K562 (cell line): Measurements from ENCODE around the gene PARD3B. TPM values are rescaled to one million over a fixed set of nuclear protein-coding genes. Genes with fewer than 3 reads are reported as not detected.

Experiments used
- CAMTA2 ChIP-seq: fragments of 250-450 bp; sonication (Bioruptor Pico); conservative IDR thresholded peaks from 2 replicates; pipeline ENCODE4 v1.5.1; 2022
- E2F8 ChIP-seq: fragments of 450-650 bp; IDR thresholded peaks from 2 replicates; pipeline ENCODE4 v1.7.1; 2018; ENCODE audit warnings: mild to moderate bottlenecking, low read depth; ENCODE audit not compliant: partially characterized antibody
- ERF ChIP-seq: fragments of 450-650 bp; formaldehyde crosslinking; IDR thresholded peaks from 2 replicates; pipeline ENCODE4 v1.4.0; 2020; ENCODE audit warnings: mild to moderate bottlenecking, mixed read lengths
- MYC ChIP-seq, 2 experiments: fragments of 250-450 bp in 1 of 2; sonication (Bioruptor Pico) in 1 of 2; IDR thresholded peaks; 2 replicates each; pipeline versions ENCODE4 v1.5.1 to v1.6.1; 2012 to 2021; ENCODE audit warnings: low read depth in 2 of 2, borderline replicate concordance in 1 of 2, improper control_type of control experiment in 1 of 2, low read length in 1 of 2, mild to moderate bottlenecking in 1 of 2, moderate library complexity in 1 of 2
- RCOR1 ChIP-seq, 2 experiments: IDR thresholded peaks; 2 replicates each; pipeline ENCODE4 v1.6.1; 2012; ENCODE audit warnings: low read depth in 2 of 2, low read length in 2 of 2, borderline replicate concordance in 1 of 2, improper control_type of control experiment in 1 of 2
- RNF2 ChIP-seq: sonication (generic); IDR thresholded peaks from 2 replicates; pipeline ENCODE4 v1.6.1; 2016
- SMARCA5 ChIP-seq: fragments of 450-650 bp; IDR thresholded peaks from 2 replicates; pipeline ENCODE4 v1.6.1; 2016
- SNIP1 ChIP-seq: fragments of 450-650 bp; IDR thresholded peaks from 2 replicates; pipeline ENCODE4 v1.7.1; 2017; ENCODE audit warnings: low read depth, mild to moderate bottlenecking
- U2AF1 ChIP-seq: fragments of 200-400 bp; formaldehyde crosslinking; optimal IDR thresholded peaks from 2 replicates; pipeline ENCODE3; 2017; ENCODE audit warnings: mild to moderate bottlenecking, low read depth, low read length, moderate library complexity
- ZEB2 ChIP-seq: fragments of 450-650 bp; IDR thresholded peaks from 2 replicates; pipeline ENCODE4 v1.6.1; 2016
- ZNF699 ChIP-seq: fragments of 250-450 bp; sonication (Bioruptor Pico); IDR thresholded peaks from 2 replicates; pipeline ENCODE4 v1.8.0; 2021; ENCODE audit warnings: mild to moderate bottlenecking, moderate library complexity; ENCODE audit not compliant: insufficient replicate concordance
- polyA plus RNA-seq, 8 experiments: library from polyadenylated mRNA; depleted of rRNA in 4 of 8; stranded (reverse) in 5 of 8; unstranded in 3 of 8; fragments of >200 nt; fragmentation: Nextera tagmentation in 2 of 8; fragmentation: Illumina TruSeq in 1 of 8; extraction: Ambion mirVana in 2 of 8; extraction: Trizol in 1 of 8; gene quantifications; 2 replicates each; pipeline versions ENCODE4 v1.2.1 to v1.2.3, GENCODE V29; 2011 to 2014; ENCODE audit warnings: inconsistent platforms in 1 of 8, missing spikeins in 1 of 8
- total RNA-seq, 7 experiments: library from RNA; depleted of rRNA in 6 of 7; stranded (reverse); fragments of >200 nt in 6 of 7; fragmentation: Illumina TruSeq in 2 of 7; extraction: Trizol in 2 of 7; gene quantifications; 2 replicates each; pipeline versions ENCODE4 v1.2.1 to v1.2.3, GENCODE V29; 2011 to 2021; ENCODE audit warnings: low replicate concordance in 1 of 7
- TF ChIP-seq, protein P1 (sequence below): sonication (generic); formaldehyde crosslinking; IDR thresholded peaks from 2 replicates; pipeline ENCODE4 v1.8.1; 2023; ENCODE audit warnings: mild to moderate bottlenecking, missing genetic modification reagents, moderate library complexity
- TF ChIP-seq, protein P2 (sequence below): fragments of 150-350 bp; conservative IDR thresholded peaks from 2 replicates; pipeline ENCODE4 v1.6.1; 2014; ENCODE audit warnings: low read length
- TF ChIP-seq, protein P3 (sequence below): fragments of 250-450 bp; sonication (Bioruptor Pico); IDR thresholded peaks from 2 replicates; pipeline ENCODE4 v1.4.0; 2020
- TF ChIP-seq, protein P4 (sequence below): fragments of 250-450 bp; sonication (Bioruptor Pico); IDR thresholded peaks from 2 replicates; pipeline ENCODE4 v1.8.0; 2021; ENCODE audit warnings: borderline replicate concordance, mild to moderate bottlenecking, moderate library complexity; ENCODE audit not compliant: poor library complexity, severe bottlenecking

PARD3B gene
- total and polyA plus RNA-seq, 9 of the 15 experiments (the other 6 are each of a cell fraction or from before 2014, with no cell fraction given): 0.15 to 3.0 (median 1.1) TPM

DNA sequence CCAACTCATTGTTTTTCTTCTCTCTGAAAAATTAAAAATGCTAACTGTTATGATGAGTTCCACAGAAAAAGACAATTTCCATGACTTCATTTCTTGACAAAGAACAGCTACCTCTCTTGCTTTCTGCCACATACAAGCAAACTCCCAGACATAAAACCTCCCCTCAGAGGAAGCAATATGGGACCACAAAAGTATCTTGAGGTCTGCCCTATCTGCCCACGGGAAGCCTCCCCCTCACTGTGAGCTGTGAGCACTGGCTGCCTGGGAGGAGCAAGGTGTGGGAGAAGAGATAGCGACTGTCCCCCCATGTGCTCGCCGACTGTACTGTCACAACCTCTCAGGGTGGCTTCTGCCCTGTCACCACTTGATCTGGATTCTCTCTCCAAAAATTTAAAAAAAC lies 1067.4 kb downstream of the PARD3B start (continued):
- TF ChIP-seq, protein P1, sequence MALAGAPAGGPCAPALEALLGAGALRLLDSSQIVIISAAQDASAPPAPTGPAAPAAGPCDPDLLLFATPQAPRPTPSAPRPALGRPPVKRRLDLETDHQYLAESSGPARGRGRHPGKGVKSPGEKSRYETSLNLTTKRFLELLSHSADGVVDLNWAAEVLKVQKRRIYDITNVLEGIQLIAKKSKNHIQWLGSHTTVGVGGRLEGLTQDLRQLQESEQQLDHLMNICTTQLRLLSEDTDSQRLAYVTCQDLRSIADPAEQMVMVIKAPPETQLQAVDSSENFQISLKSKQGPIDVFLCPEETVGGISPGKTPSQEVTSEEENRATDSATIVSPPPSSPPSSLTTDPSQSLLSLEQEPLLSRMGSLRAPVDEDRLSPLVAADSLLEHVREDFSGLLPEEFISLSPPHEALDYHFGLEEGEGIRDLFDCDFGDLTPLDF (CRISPR knock-in tag): no peak
- peak in 1 of 2 experiments; percentile 43; a peak in 1 of 4 replicates for TF ChIP-seq RCOR1 (IDR thresholded peaks at IDR 0.05; ENCODE audit: borderline replicate concordance in 1 of 2, low read depth in 2 of 2, low read length in 2 of 2)
- no peak for TF ChIP-seq SNIP1
- TF ChIP-seq, protein P2, sequence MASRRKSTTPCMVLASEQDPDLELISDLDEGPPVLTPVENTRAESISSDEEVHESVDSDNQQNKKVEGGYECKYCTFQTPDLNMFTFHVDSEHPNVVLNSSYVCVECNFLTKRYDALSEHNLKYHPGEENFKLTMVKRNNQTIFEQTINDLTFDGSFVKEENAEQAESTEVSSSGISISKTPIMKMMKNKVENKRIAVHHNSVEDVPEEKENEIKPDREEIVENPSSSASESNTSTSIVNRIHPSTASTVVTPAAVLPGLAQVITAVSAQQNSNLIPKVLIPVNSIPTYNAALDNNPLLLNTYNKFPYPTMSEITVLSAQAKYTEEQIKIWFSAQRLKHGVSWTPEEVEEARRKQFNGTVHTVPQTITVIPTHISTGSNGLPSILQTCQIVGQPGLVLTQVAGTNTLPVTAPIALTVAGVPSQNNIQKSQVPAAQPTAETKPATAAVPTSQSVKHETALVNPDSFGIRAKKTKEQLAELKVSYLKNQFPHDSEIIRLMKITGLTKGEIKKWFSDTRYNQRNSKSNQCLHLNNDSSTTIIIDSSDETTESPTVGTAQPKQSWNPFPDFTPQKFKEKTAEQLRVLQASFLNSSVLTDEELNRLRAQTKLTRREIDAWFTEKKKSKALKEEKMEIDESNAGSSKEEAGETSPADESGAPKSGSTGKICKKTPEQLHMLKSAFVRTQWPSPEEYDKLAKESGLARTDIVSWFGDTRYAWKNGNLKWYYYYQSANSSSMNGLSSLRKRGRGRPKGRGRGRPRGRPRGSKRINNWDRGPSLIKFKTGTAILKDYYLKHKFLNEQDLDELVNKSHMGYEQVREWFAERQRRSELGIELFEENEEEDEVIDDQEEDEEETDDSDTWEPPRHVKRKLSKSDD: no peak
- no peak for TF ChIP-seq SMARCA5
- no peak for TF ChIP-seq E2F8
- TF ChIP-seq ZEB2: no peak
- TF ChIP-seq RNF2: 0 out of 2 replicates have a peak, but pooled peaks have one; percentile 21
- TF ChIP-seq ZNF699 (CRISPR knock-in tag): no peak
- TF ChIP-seq, protein P3, sequence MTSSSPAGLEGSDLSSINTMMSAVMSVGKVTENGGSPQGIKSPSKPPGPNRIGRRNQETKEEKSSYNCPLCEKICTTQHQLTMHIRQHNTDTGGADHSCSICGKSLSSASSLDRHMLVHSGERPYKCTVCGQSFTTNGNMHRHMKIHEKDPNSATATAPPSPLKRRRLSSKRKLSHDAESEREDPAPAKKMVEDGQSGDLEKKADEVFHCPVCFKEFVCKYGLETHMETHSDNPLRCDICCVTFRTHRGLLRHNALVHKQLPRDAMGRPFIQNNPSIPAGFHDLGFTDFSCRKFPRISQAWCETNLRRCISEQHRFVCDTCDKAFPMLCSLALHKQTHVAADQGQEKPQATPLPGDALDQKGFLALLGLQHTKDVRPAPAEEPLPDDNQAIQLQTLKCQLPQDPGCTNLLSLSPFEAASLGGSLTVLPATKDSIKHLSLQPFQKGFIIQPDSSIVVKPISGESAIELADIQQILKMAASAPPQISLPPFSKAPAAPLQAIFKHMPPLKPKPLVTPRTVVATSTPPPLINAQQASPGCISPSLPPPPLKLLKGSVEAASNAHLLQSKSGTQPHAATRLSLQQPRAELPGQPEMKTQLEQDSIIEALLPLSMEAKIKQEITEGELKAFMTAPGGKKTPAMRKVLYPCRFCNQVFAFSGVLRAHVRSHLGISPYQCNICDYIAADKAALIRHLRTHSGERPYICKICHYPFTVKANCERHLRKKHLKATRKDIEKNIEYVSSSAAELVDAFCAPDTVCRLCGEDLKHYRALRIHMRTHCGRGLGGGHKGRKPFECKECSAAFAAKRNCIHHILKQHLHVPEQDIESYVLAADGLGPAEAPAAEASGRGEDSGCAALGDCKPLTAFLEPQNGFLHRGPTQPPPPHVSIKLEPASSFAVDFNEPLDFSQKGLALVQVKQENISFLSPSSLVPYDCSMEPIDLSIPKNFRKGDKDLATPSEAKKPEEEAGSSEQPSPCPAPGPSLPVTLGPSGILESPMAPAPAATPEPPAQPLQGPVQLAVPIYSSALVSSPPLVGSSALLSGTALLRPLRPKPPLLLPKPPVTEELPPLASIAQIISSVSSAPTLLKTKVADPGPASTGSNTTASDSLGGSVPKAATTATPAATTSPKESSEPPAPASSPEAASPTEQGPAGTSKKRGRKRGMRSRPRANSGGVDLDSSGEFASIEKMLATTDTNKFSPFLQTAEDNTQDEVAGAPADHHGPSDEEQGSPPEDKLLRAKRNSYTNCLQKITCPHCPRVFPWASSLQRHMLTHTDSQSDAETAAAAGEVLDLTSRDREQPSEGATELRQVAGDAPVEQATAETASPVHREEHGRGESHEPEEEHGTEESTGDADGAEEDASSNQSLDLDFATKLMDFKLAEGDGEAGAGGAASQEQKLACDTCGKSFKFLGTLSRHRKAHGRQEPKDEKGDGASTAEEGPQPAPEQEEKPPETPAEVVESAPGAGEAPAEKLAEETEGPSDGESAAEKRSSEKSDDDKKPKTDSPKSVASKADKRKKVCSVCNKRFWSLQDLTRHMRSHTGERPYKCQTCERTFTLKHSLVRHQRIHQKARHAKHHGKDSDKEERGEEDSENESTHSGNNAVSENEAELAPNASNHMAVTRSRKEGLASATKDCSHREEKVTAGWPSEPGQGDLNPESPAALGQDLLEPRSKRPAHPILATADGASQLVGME (CRISPR knock-in tag): no peak
- no peak for TF ChIP-seq CAMTA2 (CRISPR knock-in tag)
- TF ChIP-seq, protein P4, sequence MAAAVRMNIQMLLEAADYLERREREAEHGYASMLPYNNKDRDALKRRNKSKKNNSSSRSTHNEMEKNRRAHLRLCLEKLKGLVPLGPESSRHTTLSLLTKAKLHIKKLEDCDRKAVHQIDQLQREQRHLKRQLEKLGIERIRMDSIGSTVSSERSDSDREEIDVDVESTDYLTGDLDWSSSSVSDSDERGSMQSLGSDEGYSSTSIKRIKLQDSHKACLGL (CRISPR knock-in tag): no peak
- no peak for TF ChIP-seq MYC (IDR thresholded peaks at IDR 0.05; ENCODE audit: low read depth, low read length)
- no peak for TF ChIP-seq MYC (CRISPR knock-in tag; IDR thresholded peaks at IDR 0.05; ENCODE audit: borderline replicate concordance, low read depth)
- no peak for TF ChIP-seq ERF (CRISPR knock-in tag)
- TF ChIP-seq U2AF1: no peak
